Adipocyte (in vitro differentiated cells): Measurements from ENCODE around the gene NOL4L.

Experiments used
- DNase-seq: peaks from one replicate; pipeline ENCODE4 v3.0.0-alpha.2; 2015; ENCODE audit warnings: low read depth
- H3K27me3 ChIP-seq: replicated peaks from 2 replicates; pipeline ENCODE4 v1.7.0; 2013; ENCODE audit warnings: mild to moderate bottlenecking, low read length, moderate library complexity; ENCODE audit not compliant: control insufficient read depth, insufficient read depth
- H3K36me3 ChIP-seq: 2 replicates; pipeline ENCODE4 v1.7.0; 2013; ENCODE audit warnings: low read length, mild to moderate bottlenecking, moderate library complexity; ENCODE audit not compliant: control insufficient read depth, insufficient read depth, severe bottlenecking
- H3K4me1 ChIP-seq: 2 replicates; pipeline ENCODE4 v1.7.0; 2013; ENCODE audit warnings: mild to moderate bottlenecking, low read length, moderate library complexity; ENCODE audit not compliant: control insufficient read depth, insufficient read depth
- H3K4me3 ChIP-seq: 2 replicates; pipeline ENCODE4 v1.7.0; 2013; ENCODE audit warnings: mild to moderate bottlenecking, low read length, moderate library complexity
- H3K9ac ChIP-seq: 2 replicates; pipeline ENCODE4 v1.7.0; 2013; ENCODE audit warnings: mild to moderate bottlenecking, low read length, moderate library complexity
- H3K9me3 ChIP-seq: 2 replicates; pipeline ENCODE4 v1.7.0; 2013; ENCODE audit warnings: mild to moderate bottlenecking, low read length, moderate library complexity; ENCODE audit not compliant: control insufficient read depth

NOL4L gene

DNA sequence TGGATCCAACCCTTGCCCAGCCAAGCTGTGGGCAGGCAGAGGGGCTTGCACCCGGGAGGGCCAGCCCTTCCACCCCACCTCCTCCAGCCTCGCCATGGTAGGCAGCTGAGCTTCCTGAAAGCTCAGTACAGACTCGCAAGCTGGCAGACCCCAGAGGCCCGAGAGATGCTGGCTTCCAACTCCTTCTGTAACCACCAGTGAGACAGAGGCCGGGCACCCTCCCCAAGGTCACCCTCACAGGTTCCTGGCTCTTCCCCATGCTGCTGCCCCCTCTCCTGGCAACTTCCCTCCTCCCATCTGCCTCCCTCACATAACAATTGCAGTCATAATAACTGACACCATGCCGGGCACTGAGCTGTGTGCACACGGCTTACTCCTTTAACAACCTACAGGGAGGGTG lies 26.2 kb upstream of the NOL4L start:
- no peaks in the 10 kb centered on the region for H3K36me3 ChIP-seq
- peaks cover 71% of the 10 kb centered on the region for H3K27me3 ChIP-seq
- H3K4me1 ChIP-seq: no peaks in the 10 kb centered on the region
- no peaks in the 10 kb centered on the region for H3K9me3 ChIP-seq
- H3K9ac ChIP-seq: no peak overlapping the region
- no peak for DNase-seq
- no peak overlapping the region for H3K4me3 ChIP-seq

DNA sequence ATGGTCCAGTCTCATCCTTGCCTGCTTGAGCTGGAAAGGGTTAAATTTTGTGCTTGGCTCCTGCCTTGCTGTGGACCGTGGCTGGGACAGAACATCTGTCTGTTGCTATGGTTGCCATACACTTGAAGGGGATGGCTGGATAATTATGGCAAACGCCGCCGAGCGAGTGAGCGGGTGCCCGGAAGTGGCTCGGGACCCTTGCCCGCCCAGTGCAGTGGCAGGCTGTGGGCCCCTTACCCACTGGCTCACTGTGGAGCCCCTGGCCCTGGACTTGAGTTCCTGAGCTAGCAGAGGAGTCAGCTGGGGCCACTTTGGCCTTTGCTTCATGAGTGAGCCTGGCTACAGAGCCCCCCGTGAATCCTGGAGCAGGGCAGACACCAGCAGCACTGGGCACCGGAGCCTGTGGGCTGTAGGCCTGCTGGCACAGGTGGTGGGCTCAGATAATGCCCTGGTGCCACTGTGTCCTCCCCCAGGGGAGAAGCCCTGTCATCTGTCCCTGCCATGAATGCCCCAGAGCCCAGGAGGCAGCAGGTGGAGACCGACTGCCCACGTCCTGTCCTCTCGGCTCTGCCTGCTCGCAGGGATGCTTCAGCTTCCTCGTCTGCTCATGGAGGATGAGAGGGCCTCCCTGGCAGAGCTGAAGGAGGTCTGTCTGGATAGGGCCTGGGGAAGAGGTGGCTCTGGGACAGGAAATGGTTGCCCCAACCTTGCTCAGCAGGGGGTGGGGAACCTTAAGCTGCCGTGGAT lies 25.5 kb upstream of the NOL4L start:
- no peak overlapping the region for H3K4me3 ChIP-seq

DNA sequence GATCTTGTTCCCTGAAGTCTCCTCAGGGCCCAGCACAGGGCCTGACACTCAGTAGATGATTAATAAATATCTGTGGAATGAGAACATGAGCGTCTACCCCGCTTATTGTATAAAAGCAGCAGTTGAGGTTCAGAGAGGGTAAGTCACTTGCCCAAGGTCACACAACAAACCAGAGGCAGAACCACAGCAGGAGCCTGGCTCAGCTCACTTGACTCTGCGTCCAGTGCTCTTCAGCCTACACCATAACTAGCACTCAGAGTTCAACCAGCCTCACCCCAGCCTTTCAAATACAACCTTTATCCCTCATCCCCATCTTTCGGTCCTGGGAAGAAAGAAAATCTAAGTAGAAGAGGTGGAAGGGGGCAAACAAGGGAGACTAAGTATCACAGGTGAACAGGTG lies 24.9 kb upstream of the NOL4L start:
- no peak for DNase-seq
- Histone ChIP-seq H3K9me3 (no peaks in the 10 kb centered on the region), H3K4me1 (no peaks in the 10 kb centered on the region), H3K9ac (no peak overlapping the region), H3K27me3 (peaks cover 77% of the 10 kb centered on the region), H3K36me3 (no peaks in the 10 kb centered on the region), H3K4me3 (no peak overlapping the region)

More for the DNA sequence above, 25.5 kb upstream of the NOL4L start:
- H3K9me3 ChIP-seq: no peaks in the 10 kb centered on the region
- no peak overlapping the region for H3K9ac ChIP-seq
- no peak for DNase-seq
- peaks cover 72% of the 10 kb centered on the region for H3K27me3 ChIP-seq
- H3K36me3 ChIP-seq: no peaks in the 10 kb centered on the region
- H3K4me1 ChIP-seq: no peaks in the 10 kb centered on the region

DNA sequence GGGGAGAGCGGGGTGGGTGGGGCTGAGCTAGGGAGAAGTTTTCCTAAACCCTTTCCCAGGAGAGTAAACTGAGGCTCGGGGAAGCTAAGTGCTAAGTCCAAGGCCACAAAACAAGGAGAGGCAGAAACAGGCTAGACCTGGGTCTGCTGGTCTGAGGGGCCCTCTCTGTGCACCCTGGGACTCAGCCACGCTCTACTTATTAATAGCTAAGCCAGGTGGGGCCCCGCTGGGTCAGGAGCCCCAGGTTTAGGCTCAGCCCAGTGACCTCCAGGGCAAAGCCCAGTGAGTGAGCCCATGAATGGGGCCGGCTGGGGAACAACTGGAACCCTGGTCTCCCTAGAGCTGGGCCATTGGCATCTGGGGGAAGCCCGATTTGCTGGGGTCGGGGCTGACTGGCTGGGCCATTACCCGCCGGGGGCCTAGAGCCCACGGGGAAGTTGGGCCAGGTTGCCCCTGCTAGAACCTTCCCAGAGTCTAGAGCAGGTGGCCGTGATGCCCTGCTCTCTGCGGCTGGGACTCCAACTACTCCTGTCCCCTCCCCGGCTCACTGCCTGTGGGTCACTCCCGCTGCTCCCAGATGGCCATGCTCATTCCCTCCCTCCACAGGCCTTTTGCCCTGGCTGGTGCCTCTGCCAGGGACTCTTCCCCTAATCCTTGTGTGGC lies 24.1 kb upstream of the NOL4L start:
- Histone ChIP-seq H3K36me3 (no peaks in the 10 kb centered on the region), H3K27me3 (peaks cover 79% of the 10 kb centered on the region), H3K4me1 (no peaks in the 10 kb centered on the region), H3K4me3 (no peak overlapping the region), H3K9ac (no peak overlapping the region), H3K9me3 (no peaks in the 10 kb centered on the region)
- no peak for DNase-seq

GRCh38 chr20:32608664-32609015 lies 23.5 kb upstream of the NOL4L start:
- H3K36me3 ChIP-seq: no peaks in the 10 kb centered on the region
- no peaks in the 10 kb centered on the region for H3K9me3 ChIP-seq
- no peak overlapping the region for H3K4me3 ChIP-seq
- peaks cover 75% of the 10 kb centered on the region for H3K27me3 ChIP-seq
- no peak overlapping the region for H3K9ac ChIP-seq
- no peak for DNase-seq
- no peaks in the 10 kb centered on the region for H3K4me1 ChIP-seq

GRCh38 chr20:32607727-32608663 lies 22.9 kb upstream of the NOL4L start:
- no peak overlapping the region for H3K9ac ChIP-seq
- H3K4me1 ChIP-seq: no peaks in the 10 kb centered on the region
- H3K27me3 ChIP-seq: peaks cover 68% of the 10 kb centered on the region
- no peak overlapping the region for H3K4me3 ChIP-seq
- DNase-seq: no peak
- H3K9me3 ChIP-seq: no peaks in the 10 kb centered on the region
- no peaks in the 10 kb centered on the region for H3K36me3 ChIP-seq

DNA sequence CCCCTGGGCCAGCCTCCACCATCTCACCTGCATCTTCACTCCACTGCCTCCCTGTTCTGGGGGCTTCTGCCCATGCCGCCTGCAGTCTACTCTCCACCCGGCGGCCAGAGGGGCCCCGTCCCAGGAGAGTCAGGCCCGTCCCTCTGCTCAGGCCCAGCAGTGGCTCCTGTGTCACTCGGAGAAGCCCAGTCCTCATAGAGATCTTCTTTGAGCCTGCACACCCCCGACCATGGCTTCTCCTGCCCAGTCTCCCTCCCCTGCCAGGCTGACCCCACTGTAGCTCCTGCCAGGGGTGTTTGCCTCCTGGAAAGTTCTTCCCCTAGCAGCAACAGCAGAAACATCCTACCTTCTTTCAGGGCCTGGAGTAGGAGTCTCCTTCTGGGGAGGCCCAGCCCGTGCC lies 22.2 kb upstream of the NOL4L start:
- H3K4me1 ChIP-seq: no peaks in the 10 kb centered on the region
- DNase-seq: no peak
- H3K9me3 ChIP-seq: no peaks in the 10 kb centered on the region
- no peaks in the 10 kb centered on the region for H3K36me3 ChIP-seq
- H3K27me3 ChIP-seq: peaks cover 65% of the 10 kb centered on the region
- no peak overlapping the region for H3K9ac ChIP-seq
- H3K4me3 ChIP-seq: no peak overlapping the region

DNA sequence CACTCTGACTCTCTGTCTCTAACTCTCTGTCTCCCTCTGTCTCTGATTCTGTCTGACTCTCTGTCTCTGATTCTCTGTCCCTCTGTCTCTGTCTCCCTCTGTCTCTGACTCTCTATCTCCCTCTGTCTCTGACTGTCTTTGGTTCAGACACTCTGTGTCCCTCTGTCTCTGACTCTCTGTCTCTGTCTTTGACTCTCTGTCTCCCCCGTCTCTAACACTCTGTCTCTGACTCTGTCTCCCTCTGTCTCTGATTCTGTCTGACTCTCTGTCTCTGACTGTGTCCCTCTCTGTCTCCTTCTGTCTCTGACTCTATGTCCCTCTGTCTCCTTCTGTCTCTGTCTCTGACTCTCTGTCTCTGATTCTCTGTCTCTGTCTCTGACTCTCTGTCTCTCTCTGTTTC lies 21.7 kb upstream of the NOL4L start:
- H3K27me3 ChIP-seq: peaks cover 59% of the 10 kb centered on the region
- DNase-seq: no peak
- no peak overlapping the region for H3K9ac ChIP-seq
- no peaks in the 10 kb centered on the region for H3K36me3 ChIP-seq
- H3K4me3 ChIP-seq: no peak overlapping the region
- H3K4me1 ChIP-seq: no peaks in the 10 kb centered on the region
- no peaks in the 10 kb centered on the region for H3K9me3 ChIP-seq

DNA sequence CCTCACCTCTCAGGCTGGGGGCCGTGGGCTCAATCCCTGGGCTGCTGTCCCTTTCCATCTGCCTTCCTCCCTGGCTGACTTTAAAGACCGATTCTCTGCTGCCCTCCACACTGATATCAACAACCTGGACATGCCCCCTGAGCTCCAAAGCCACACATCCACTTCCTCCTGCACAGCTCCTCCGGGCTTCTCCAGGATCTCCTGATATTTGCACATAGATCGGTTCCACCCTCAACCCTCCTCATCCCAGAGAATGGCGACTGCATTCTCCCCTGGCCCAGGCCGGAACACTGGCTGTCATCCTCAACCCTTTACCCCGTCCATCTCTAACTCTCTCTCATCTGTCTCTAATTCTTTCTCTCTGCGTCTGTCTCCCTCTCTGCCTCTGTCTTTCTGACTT lies 21.0 kb upstream of the NOL4L start:
- Histone ChIP-seq H3K4me3 (no peak overlapping the region), H3K36me3 (no peaks in the 10 kb centered on the region), H3K9me3 (no peaks in the 10 kb centered on the region), H3K27me3 (peaks cover 53% of the 10 kb centered on the region), H3K4me1 (no peaks in the 10 kb centered on the region), H3K9ac (no peak overlapping the region)
- DNase-seq: no peak

- Histone ChIP-seq H3K9ac (no peak overlapping the region), H3K27me3 (peaks cover 45% of the 10 kb centered on the region), H3K4me3 (no peak overlapping the region), H3K4me1 (no peaks in the 10 kb centered on the region), H3K9me3 (no peaks in the 10 kb centered on the region), H3K36me3 (no peaks in the 10 kb centered on the region)
- DNase-seq: no peak
Measured at GRCh38 chr20:32605167-32605656, 20.1 kb upstream of the NOL4L start.
